HCT116 (cell line): Measurements from ENCODE around the gene THBS1. TPM values are rescaled to one million over a fixed set of nuclear protein-coding genes. Genes with fewer than 3 reads are reported as not detected.

Experiments
- ATAC-seq: fragments of 200-7000 bp; cut with Tn5 transposase; 2 replicates; pipeline ENCODE4 v1.9.1; 2020; ENCODE audit warnings: mild to moderate bottlenecking, moderate library complexity
- BruUV-seq: library from RNA; stranded (reverse); fragments of 400-500 nt; replicated peaks from 2 replicates; lab custom pipeline; 2021; lab: Mats Ljungman, UMichigan
- CTCF ChIA-PET: fragments of 300-600 bp; sonication (Branson Sonifier 250); formaldehyde crosslinking; loops from one replicate; lab custom pipeline; 2021; ENCODE audit warnings: antibody characterized with exemption; lab: Charles Lee
- POLR2A ChIA-PET: fragments of 300-600, 350-600 bp; sonication (Branson Sonifier 250); formaldehyde crosslinking; loops from one replicate; lab custom pipeline; 2021; ENCODE audit warnings: antibody characterized with exemption; lab: Charles Lee
- RAD21 ChIA-PET, 2 experiments: fragments of 300-600 bp; sonication (Branson Sonifier 250); formaldehyde crosslinking; loops; one replicate each; lab custom pipeline; 2023; ENCODE audit warnings: low total read pairs in 2 of 2; ENCODE audit not compliant: uncharacterized antibody in 2 of 2, unreplicated experiment in 2 of 2, low non-redundant PET in 1 of 2; lab: Charles Lee
- DNase-seq: peaks from one replicate; pipeline ENCODE4 v3.0.0-alpha.2; 2010; ENCODE audit warnings: low read depth, low spot score
- H2AFZ ChIP-seq: fragments of 200-600 bp; shearing (Covaris generic), sonication (generic); 2 replicates; pipeline ENCODE4 v1.6.1; 2017; ENCODE audit warnings: low read depth, mixed run types, mixed read lengths, antibody characterized with exemption, low read length; ENCODE audit not compliant: poor library complexity, severe bottlenecking
- H3K27ac ChIP-seq: 2 replicates; pipeline ENCODE4 v1.5.1; 2012; ENCODE audit warnings: low read depth, low read length
- H3K27me3 ChIP-seq: fragments of 200-600 bp; sonication (generic); 2 replicates; pipeline ENCODE4 v1.6.1; 2016; ENCODE audit warnings: mixed run types, low read length, mixed read lengths; ENCODE audit not compliant: insufficient read depth
- H3K36me3 ChIP-seq, 2 experiments: fragments of 200-500 bp in 1 of 2; fragments of 200-600 bp in 1 of 2; sonication (Bioruptor generic) in 1 of 2; sonication (generic) in 1 of 2; 2 replicates each; pipeline versions ENCODE4 v1.5.1 to v1.6.1; 2014 to 2016; ENCODE audit warnings: low read length in 2 of 2, inconsistent platforms in 1 of 2, mixed read lengths in 1 of 2, mixed run types in 1 of 2; ENCODE audit not compliant: insufficient read depth in 2 of 2, control insufficient read depth in 1 of 2
- H3K4me1 ChIP-seq, 2 experiments: fragments of 200-600 bp in 1 of 2; sonication (generic) in 1 of 2; 2 replicates each; pipeline versions ENCODE4 v1.5.1 to v1.6.1; 2012 to 2017; ENCODE audit warnings: low read length in 2 of 2, inconsistent platforms in 1 of 2, mild to moderate bottlenecking in 1 of 2, mixed read lengths in 1 of 2, mixed run types in 1 of 2, moderate library complexity in 1 of 2; ENCODE audit not compliant: insufficient read depth in 2 of 2, control insufficient read depth in 1 of 2
- H3K4me2 ChIP-seq: fragments of 200-600 bp; sonication (generic); 2 replicates; pipeline ENCODE4 v1.6.1; 2017; ENCODE audit warnings: mixed run types, low read length, mixed read lengths
- H3K4me3 ChIP-seq, 2 experiments: fragments of 200-600 bp in 1 of 2; sonication (generic) in 1 of 2; replicated peaks in 1 of 2; 2 replicates each; pipeline ENCODE4 v1.5.1; 2011 to 2016; ENCODE audit warnings: low read length in 2 of 2, control low read depth in 1 of 2, low read depth in 1 of 2, mild to moderate bottlenecking in 1 of 2, mixed read lengths in 1 of 2, mixed run types in 1 of 2
- H3K79me2 ChIP-seq: fragments of 200-600 bp; sonication (generic); 2 replicates; pipeline ENCODE4 v1.6.1; 2017; ENCODE audit warnings: mild to moderate bottlenecking, mixed run types, low read length, moderate library complexity, mixed read lengths; ENCODE audit not compliant: insufficient read depth
- H3K9ac ChIP-seq: fragments of 200-600 bp; sonication (generic); 2 replicates; pipeline ENCODE4 v1.6.1; 2016; ENCODE audit warnings: low read length, mixed read lengths
- H3K9me2 ChIP-seq: fragments of 200-600 bp; sonication (generic), shearing (Covaris generic); 2 replicates; pipeline ENCODE4 v1.6.1; 2017; ENCODE audit warnings: mixed run types, mild to moderate bottlenecking, moderate library complexity; ENCODE audit not compliant: insufficient read depth
- H3K9me3 ChIP-seq, 2 experiments: fragments of 200-500 bp in 1 of 2; fragments of 200-600 bp in 1 of 2; sonication (Bioruptor generic) in 1 of 2; sonication (generic) in 1 of 2; 2 replicates each; pipeline ENCODE4 v1.6.1; 2014 to 2017; ENCODE audit warnings: low read length in 2 of 2, mixed read lengths in 2 of 2, inconsistent platforms in 1 of 2, low read depth in 1 of 2, mild to moderate bottlenecking in 1 of 2, mixed run types in 1 of 2, moderate library complexity in 1 of 2; ENCODE audit not compliant: control insufficient read depth in 1 of 2, insufficient read depth in 1 of 2
- H4K20me1 ChIP-seq: fragments of 200-600 bp; sonication (generic), shearing (Covaris generic); 2 replicates; pipeline ENCODE4 v1.6.1; 2017; ENCODE audit warnings: mixed run types, mild to moderate bottlenecking, moderate library complexity; ENCODE audit not compliant: insufficient read depth
- CBX3 ChIP-seq: IDR thresholded peaks from 2 replicates; pipeline ENCODE4 v1.6.1; 2012; ENCODE audit warnings: low read depth
- EGR1 ChIP-seq: IDR thresholded peaks from 2 replicates; pipeline ENCODE4 v1.6.1; 2012; ENCODE audit warnings: low read depth
- ELF1 ChIP-seq: IDR thresholded peaks from 2 replicates; pipeline ENCODE4 v1.6.1; 2012; ENCODE audit warnings: low read depth, borderline replicate concordance
- EZH2 ChIP-seq: fragments of 200-600 bp; sonication (generic); IDR thresholded peaks from 2 replicates; pipeline ENCODE4 v1.6.1; 2017; ENCODE audit warnings: antibody characterized with exemption, mixed run types
- FOSL1 ChIP-seq: IDR thresholded peaks from 2 replicates; pipeline ENCODE4 v1.6.1; 2012; ENCODE audit warnings: low read depth
- MAX ChIP-seq: IDR thresholded peaks from 2 replicates; pipeline ENCODE4 v1.6.1; 2012
- POLR2AphosphoS5 ChIP-seq: IDR thresholded peaks from 2 replicates; pipeline ENCODE4 v1.6.1; 2011; ENCODE audit warnings: mild to moderate bottlenecking, low read depth, low read length, moderate library complexity
- RAD21 ChIP-seq: IDR thresholded peaks from 2 replicates; pipeline ENCODE4 v1.6.1; 2012; ENCODE audit warnings: low read depth, mild to moderate bottlenecking
- SIN3A ChIP-seq: IDR thresholded peaks from 2 replicates; pipeline ENCODE4 v1.6.1; 2012; ENCODE audit warnings: low read depth
- SP1 ChIP-seq: IDR thresholded peaks from 2 replicates; pipeline ENCODE4 v1.6.1; 2012; ENCODE audit warnings: low read depth
- SRF ChIP-seq: IDR thresholded peaks from 2 replicates; pipeline ENCODE4 v1.6.1; 2012; ENCODE audit warnings: low read depth
- TCF7L2 ChIP-seq: IDR thresholded peaks from 2 replicates; pipeline ENCODE4 v1.7.0; 2011; ENCODE audit warnings: borderline replicate concordance, inconsistent platforms; ENCODE audit not compliant: insufficient read depth, insufficient read length; ENCODE audit errors: extremely low read depth
- YY1 ChIP-seq: IDR thresholded peaks from 2 replicates; pipeline ENCODE4 v1.6.1; 2011; ENCODE audit warnings: low read length, low read depth, moderate library complexity, mild to moderate bottlenecking; ENCODE audit not compliant: insufficient replicate concordance; ENCODE audit errors: extremely low read depth
- ZFX ChIP-seq: fragments of 450-650 bp; IDR thresholded peaks from 2 replicates; pipeline ENCODE4 v1.6.1; 2017
- ZNF274 ChIP-seq: fragments of 200-500 bp; sonication (Bioruptor generic); IDR thresholded peaks from 2 replicates; pipeline ENCODE4 v1.6.1; 2014; ENCODE audit warnings: mild to moderate bottlenecking, low read depth, low read length, inconsistent platforms
- intact Hi-C: fragments of 100-400 bp; cut with micrococcal nuclease; formaldehyde crosslinking; loops from 2 replicates; pipeline ENCODE4 v1.10.0; 2022
- total RNA-seq: library from RNA; stranded (reverse); gene quantifications from one replicate; pipeline ENCODE4 v1.2.1, GENCODE V29; 2021; ENCODE audit not compliant: unreplicated experiment
- TF ChIP-seq, protein P1 (sequence below), 3 experiments: fragments of 200-600 bp in 1 of 3; sonication (generic) in 1 of 3; IDR thresholded peaks in 2 of 3; conservative IDR thresholded peaks in 1 of 3; 2 replicates each; pipeline ENCODE4 v1.5.1; 2012 to 2017; ENCODE audit warnings: low read depth in 2 of 3, low read length in 2 of 3, antibody characterized with exemption in 1 of 3, borderline replicate concordance in 1 of 3, control low read depth in 1 of 3, mild to moderate bottlenecking in 1 of 3, mixed read lengths in 1 of 3, mixed run types in 1 of 3, moderate library complexity in 1 of 3; ENCODE audit not compliant: insufficient read depth in 1 of 3

Gene THBS1
- total RNA-seq, 1 experiment from 2014 or later: 6.3 TPM

- H3K36me3 ChIP-seq: peaks cover 0 to 4% of the 10 kb centered on the region in 2 experiments; a peak in 1 of 4 replicates
- H3K9ac ChIP-seq: peak overlapping the region; percentile 37
- ChIA-PET CTCF (interaction anchor here (1.1 to 5.5 kb wide), 13 partner anchors 12 to 763 kb away, joined by 3 to 52 read pairs (median 4); no protein-coding TSS in a partner anchor), POLR2A (no interaction called here), RAD21 (interaction anchor here in 1 of 2 experiments (2.2 kb wide), 1 partner anchor 407 kb away, joined by 13 read pairs; no protein-coding TSS in a partner anchor)
- H4K20me1 ChIP-seq: no peaks in the 10 kb centered on the region
- no TSS peak for BruUV-seq
- H3K9me2 ChIP-seq: no peaks in the 10 kb centered on the region
- no peak overlapping the region for H3K27ac ChIP-seq
- DNase-seq: no peak
- H3K4me1 ChIP-seq: peaks cover 11 to 29% of the 10 kb centered on the region in 2 experiments
- H3K27me3 ChIP-seq: no peaks in the 10 kb centered on the region
- intact Hi-C loops: loop anchor here (5.0 kb wide), 1 partner anchor 137 kb away; no protein-coding TSS in a partner anchor
- H3K4me2 ChIP-seq: peak overlapping the region; percentile 91
- H3K4me3 ChIP-seq: peak overlapping the region; percentile 64 to 68
- no peaks in the 10 kb centered on the region for H3K9me3 ChIP-seq
- no peaks in the 10 kb centered on the region for H3K79me2 ChIP-seq
- H2AFZ ChIP-seq: peak overlapping the region; percentile 58
- no peak for ATAC-seq
- TF ChIP-seq POLR2AphosphoS5: no peak
- TF ChIP-seq MAX: no peak
- no peak for TF ChIP-seq ZNF274
- TF ChIP-seq EZH2: no peak
- TF ChIP-seq YY1: no peak
- no peak for TF ChIP-seq SRF
- TF ChIP-seq RAD21: no peak
- no peak for TF ChIP-seq CBX3
- no peak for TF ChIP-seq TCF7L2
- TF ChIP-seq EGR1: no peak
- TF ChIP-seq SP1: no peak
- no peak for TF ChIP-seq FOSL1
- no peak for TF ChIP-seq ELF1
- TF ChIP-seq ZFX: no peak
- TF ChIP-seq, protein P1, sequence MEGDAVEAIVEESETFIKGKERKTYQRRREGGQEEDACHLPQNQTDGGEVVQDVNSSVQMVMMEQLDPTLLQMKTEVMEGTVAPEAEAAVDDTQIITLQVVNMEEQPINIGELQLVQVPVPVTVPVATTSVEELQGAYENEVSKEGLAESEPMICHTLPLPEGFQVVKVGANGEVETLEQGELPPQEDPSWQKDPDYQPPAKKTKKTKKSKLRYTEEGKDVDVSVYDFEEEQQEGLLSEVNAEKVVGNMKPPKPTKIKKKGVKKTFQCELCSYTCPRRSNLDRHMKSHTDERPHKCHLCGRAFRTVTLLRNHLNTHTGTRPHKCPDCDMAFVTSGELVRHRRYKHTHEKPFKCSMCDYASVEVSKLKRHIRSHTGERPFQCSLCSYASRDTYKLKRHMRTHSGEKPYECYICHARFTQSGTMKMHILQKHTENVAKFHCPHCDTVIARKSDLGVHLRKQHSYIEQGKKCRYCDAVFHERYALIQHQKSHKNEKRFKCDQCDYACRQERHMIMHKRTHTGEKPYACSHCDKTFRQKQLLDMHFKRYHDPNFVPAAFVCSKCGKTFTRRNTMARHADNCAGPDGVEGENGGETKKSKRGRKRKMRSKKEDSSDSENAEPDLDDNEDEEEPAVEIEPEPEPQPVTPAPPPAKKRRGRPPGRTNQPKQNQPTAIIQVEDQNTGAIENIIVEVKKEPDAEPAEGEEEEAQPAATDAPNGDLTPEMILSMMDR (IDR thresholded peaks at IDR 0.05 in 2 of 3, conservative IDR thresholded peaks at IDR 0.05 in 1 of 3; ENCODE audit: borderline replicate concordance in 1 of 3, insufficient read depth in 1 of 3, low read depth in 2 of 3, low read length in 2 of 3): no peak
- no peak for TF ChIP-seq SIN3A
Observed at GRCh38 chr15:39578851-39579486, 1.9 kb upstream of the THBS1 start.
